Astrocyte (in vitro differentiated cells and primary cell): Measurements from ENCODE around the gene GRAPL. TPM values are rescaled to one million over a fixed set of nuclear protein-coding genes. Genes with fewer than 3 reads are reported as not detected.
"Not testable (repeated sequence)": the region's sequence is repeated elsewhere in the genome, so short reads cannot be mapped to it uniquely, and the experiment has no call there.

Experiments used
- DNase-seq: peaks from one replicate; pipeline ENCODE4 v3.0.0-alpha.2; 2010; ENCODE audit warnings: low read depth
- FAIRE-seq: peaks from 2 replicates; lab custom pipeline; 2011; peaks lifted over from hg19 to GRCh38; lab: Jason Lieb, UNC
- H2AFZ ChIP-seq: 2 replicates; pipeline ENCODE4 v1.6.0; 2012; ENCODE audit warnings: low read depth, low read length, inconsistent platforms
- H3K27ac ChIP-seq: 2 replicates; pipeline ENCODE4 v1.5.1; 2011; ENCODE audit warnings: low read depth, low read length, inconsistent platforms
- H3K27me3 ChIP-seq: 2 replicates; pipeline ENCODE4 v1.6.0; 2011; ENCODE audit warnings: low read length, inconsistent platforms; ENCODE audit not compliant: insufficient read depth
- H3K36me3 ChIP-seq: 2 replicates; pipeline ENCODE4 v1.5.1; 2011; ENCODE audit warnings: low read length, inconsistent platforms; ENCODE audit not compliant: insufficient read depth
- H3K4me1 ChIP-seq: 2 replicates; pipeline ENCODE4 v1.5.1; 2011; ENCODE audit warnings: low read length, inconsistent platforms; ENCODE audit not compliant: insufficient read depth
- H3K4me2 ChIP-seq: 2 replicates; pipeline ENCODE4 v1.6.0; 2012; ENCODE audit warnings: low read length, inconsistent platforms
- H3K4me3 ChIP-seq: 2 replicates; pipeline ENCODE4 v1.5.1; 2011; ENCODE audit warnings: low read depth, mild to moderate bottlenecking, low read length, inconsistent platforms; ENCODE audit not compliant: insufficient read depth
- H3K79me2 ChIP-seq: 2 replicates; pipeline ENCODE4 v1.6.0; 2012; ENCODE audit warnings: mild to moderate bottlenecking, low read length, inconsistent platforms; ENCODE audit not compliant: insufficient read depth
- H3K9ac ChIP-seq: 2 replicates; pipeline ENCODE4 v1.6.0; 2012; ENCODE audit warnings: mild to moderate bottlenecking, low read length, inconsistent platforms
- H3K9me3 ChIP-seq: 2 replicates; pipeline ENCODE4 v1.5.1; 2012; ENCODE audit warnings: low read depth, mild to moderate bottlenecking, low read length, inconsistent platforms; ENCODE audit not compliant: insufficient read depth
- H4K20me1 ChIP-seq: 2 replicates; pipeline ENCODE4 v1.6.0; 2012; ENCODE audit warnings: low read length, inconsistent platforms; ENCODE audit not compliant: insufficient read depth
- H3K27ac Mint-ChIP-seq: one replicate; pipeline ENCODE4 v1.8.0; 2021; ENCODE audit warnings: mild to moderate bottlenecking, mixed read lengths; ENCODE audit not compliant: unreplicated experiment
- H3K27me3 Mint-ChIP-seq: one replicate; pipeline ENCODE4 v1.8.0; 2021; ENCODE audit warnings: low read depth, mixed read lengths; ENCODE audit not compliant: unreplicated experiment
- H3K36me3 Mint-ChIP-seq: one replicate; pipeline ENCODE4 v1.8.0; 2021; ENCODE audit warnings: low read depth, mixed read lengths; ENCODE audit not compliant: unreplicated experiment
- H3K4me1 Mint-ChIP-seq: one replicate; pipeline ENCODE4 v1.8.0; 2021; ENCODE audit warnings: low read depth, mixed read lengths; ENCODE audit not compliant: unreplicated experiment
- H3K4me3 Mint-ChIP-seq: one replicate; pipeline ENCODE4 v1.8.0; 2021; ENCODE audit warnings: mild to moderate bottlenecking, moderate library complexity, mixed read lengths; ENCODE audit not compliant: unreplicated experiment
- H3K9me3 Mint-ChIP-seq: one replicate; pipeline ENCODE4 v1.8.0; 2021; ENCODE audit warnings: mild to moderate bottlenecking, mixed read lengths; ENCODE audit not compliant: unreplicated experiment
- total RNA-seq: library from RNA; stranded (reverse); gene quantifications from 2 replicates; pipeline ENCODE4 v1.2.1, GENCODE V29; 2021

GRAPL gene
- total RNA-seq, 1 donor from 2014 or later = not detected

GRCh38 chr17:19181040-19181875 is 53.9 kb downstream of the GRAPL start:
- not testable (repeated sequence) for H3K27ac Mint-ChIP-seq

DNA sequence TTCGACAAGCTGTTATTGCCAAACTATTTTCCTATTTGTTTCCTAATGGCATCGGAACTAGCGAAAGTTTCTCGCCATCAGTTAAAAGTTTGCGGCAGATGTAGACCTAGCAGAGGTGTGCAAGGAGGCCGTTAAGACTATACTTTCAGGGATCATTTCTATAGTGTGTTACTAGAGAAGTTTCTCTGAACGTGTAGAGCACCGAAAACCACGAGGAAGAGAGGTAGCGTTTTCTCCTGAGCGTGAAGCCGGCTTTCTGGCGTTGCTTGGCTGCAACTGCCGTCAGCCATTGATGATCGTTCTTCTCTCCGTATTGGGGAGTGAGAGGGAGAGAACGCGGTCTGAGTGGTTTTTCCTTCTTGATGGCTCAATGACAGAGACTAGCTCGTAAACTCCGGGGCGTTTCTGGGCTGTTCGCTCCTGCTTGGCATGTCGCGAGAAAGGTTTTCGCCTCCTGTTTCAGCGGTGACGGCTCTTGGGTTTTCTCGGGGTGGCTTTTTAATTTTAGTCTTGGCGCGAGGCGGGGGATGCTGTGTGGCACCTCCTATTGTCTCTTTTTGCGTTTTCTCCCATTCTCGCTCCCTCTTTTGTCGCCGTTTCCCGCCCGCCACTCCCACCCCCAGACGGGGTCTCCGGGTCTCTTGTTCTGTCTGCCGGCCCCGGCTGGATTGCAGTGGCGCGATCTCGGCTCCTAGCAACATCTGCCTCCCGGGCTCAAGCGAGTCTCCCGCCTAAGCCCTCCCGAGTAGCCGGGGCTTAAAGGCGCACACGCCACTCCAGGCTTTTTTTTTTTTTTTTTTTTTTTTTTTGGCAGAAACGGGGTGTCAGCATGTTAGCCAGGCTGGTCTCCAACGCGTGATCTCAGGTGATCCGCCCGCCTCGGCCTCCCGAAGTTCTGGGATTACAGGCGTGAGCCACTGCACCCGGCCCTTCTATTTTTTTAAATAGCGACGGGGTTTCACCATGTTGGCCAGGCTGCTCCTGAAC is 60.8 kb downstream of the GRAPL start:
- H3K27me3 ChIP-seq, H3K36me3 Mint-ChIP-seq, H3K9ac ChIP-seq, H3K27me3 Mint-ChIP-seq, H3K4me3 Mint-ChIP-seq, H4K20me1 ChIP-seq, H3K27ac ChIP-seq, DNase-seq, H2AFZ ChIP-seq, H3K4me3 ChIP-seq, H3K9me3 Mint-ChIP-seq, FAIRE-seq, H3K36me3 ChIP-seq, H3K27ac Mint-ChIP-seq, H3K4me1 Mint-ChIP-seq, H3K4me2 ChIP-seq, H3K4me1 ChIP-seq, H3K9me3 ChIP-seq, H3K79me2 ChIP-seq: not testable (repeated sequence)

More at GRCh38 chr17:19181040-19181875, 53.9 kb downstream of the GRAPL start:
- not testable (repeated sequence) for FAIRE-seq, H3K9me3 ChIP-seq, H3K4me1 Mint-ChIP-seq, H4K20me1 ChIP-seq, H3K27me3 Mint-ChIP-seq, H3K4me2 ChIP-seq, H3K9me3 Mint-ChIP-seq, H3K27me3 ChIP-seq, H3K4me3 Mint-ChIP-seq, H3K27ac ChIP-seq, H3K36me3 Mint-ChIP-seq, H3K4me3 ChIP-seq, H2AFZ ChIP-seq, DNase-seq, H3K9ac ChIP-seq, H3K79me2 ChIP-seq, H3K36me3 ChIP-seq, H3K4me1 ChIP-seq

DNA sequence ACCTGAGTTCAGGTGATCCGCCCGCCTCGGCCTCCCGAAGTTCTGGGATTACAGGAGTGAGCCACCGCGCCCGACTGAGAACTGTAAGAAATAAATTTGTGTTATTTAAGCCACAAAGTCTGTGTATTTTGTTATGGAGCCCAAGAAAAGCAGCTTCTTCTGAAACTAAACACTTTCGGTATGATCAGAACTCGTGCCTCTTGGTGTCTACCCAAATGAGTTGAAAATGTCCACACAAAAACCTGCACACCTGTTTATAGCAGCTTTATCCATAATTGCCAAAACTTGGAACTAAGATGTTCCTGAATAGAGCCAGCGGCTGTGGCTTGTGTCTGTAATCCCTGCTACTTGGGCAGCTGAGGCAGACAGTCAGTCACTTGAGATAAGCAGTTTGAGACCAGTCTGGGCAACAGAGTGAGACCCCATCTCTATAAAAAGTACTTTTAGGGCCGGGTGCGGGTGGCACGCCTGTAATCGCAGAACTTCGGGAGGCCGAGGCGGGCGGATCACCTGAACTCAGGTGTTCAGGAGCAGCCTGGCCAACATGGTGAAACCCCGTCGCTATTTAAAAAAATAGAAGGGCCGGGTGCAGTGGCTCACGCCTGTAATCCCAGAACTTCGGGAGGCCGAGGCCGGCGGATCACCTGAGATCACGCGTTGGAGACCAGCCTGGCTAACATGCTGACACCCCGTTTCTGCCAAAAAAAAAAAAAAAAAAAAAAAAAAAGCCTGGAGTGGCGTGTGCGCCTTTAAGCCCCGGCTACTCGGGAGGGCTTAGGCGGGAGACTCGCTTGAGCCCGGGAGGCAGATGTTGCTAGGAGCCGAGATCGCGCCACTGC is 61.7 kb downstream of the GRAPL start:
- H3K27me3 ChIP-seq, H4K20me1 ChIP-seq, H3K27me3 Mint-ChIP-seq, H3K4me1 Mint-ChIP-seq, H3K4me2 ChIP-seq, H3K9me3 ChIP-seq, H2AFZ ChIP-seq, H3K9ac ChIP-seq, H3K4me3 ChIP-seq, H3K27ac Mint-ChIP-seq, DNase-seq, H3K36me3 Mint-ChIP-seq, H3K4me3 Mint-ChIP-seq, H3K36me3 ChIP-seq, H3K27ac ChIP-seq, FAIRE-seq, H3K79me2 ChIP-seq, H3K9me3 Mint-ChIP-seq, H3K4me1 ChIP-seq: not testable (repeated sequence)

- H2AFZ ChIP-seq, H3K9me3 ChIP-seq, H3K4me3 Mint-ChIP-seq, H3K4me3 ChIP-seq, H3K79me2 ChIP-seq, H3K27me3 ChIP-seq, H3K36me3 ChIP-seq, H3K36me3 Mint-ChIP-seq, H3K27me3 Mint-ChIP-seq, H3K27ac ChIP-seq, DNase-seq, H4K20me1 ChIP-seq, H3K4me1 ChIP-seq, H3K9ac ChIP-seq, H3K9me3 Mint-ChIP-seq, FAIRE-seq, H3K4me1 Mint-ChIP-seq, H3K27ac Mint-ChIP-seq, H3K4me2 ChIP-seq: not testable (repeated sequence)
Measured at GRCh38 chr17:19189781-19190405, 62.5 kb downstream of the GRAPL start.

DNA sequence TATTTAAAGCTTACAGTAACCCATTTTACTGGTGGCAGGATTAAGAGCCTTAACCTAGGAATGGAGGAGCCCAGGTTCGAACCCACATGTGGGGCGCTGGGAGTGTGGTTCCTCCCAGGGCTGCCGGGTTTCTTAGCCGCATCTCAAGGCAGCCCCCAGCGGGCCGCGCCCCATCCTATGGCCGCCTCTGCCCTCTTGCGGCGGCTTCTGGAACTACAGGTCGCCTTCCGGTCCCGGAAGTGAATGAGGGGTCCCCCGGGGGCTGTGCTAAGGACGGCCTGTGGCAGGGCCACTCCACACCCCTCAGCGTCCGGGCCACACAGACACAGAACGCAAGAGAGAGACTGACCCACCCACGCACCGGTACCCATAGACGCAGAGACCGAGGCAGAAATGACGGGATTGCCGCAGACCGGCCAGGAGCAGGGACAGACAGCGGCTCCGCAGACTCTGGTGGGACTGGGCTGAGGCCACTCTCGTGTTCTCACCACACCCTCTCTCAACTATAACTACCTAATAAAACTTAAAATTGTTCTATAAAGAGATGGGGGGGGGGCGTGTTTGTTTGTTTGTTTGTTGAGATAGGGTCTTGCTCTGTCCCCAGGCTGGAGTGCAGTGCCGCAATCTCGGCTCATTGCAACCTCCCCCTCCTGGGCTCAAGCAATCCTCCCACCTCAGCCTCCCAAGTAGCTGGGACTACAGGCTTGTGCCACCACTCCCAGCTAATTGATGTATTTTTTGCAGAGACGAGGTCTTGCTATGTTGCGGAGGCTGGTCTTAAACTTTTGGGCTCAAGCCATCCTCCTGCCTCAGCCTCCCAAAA is 69.2 kb downstream of the GRAPL start:
- not testable (repeated sequence) for H3K9ac ChIP-seq, H3K27me3 Mint-ChIP-seq, H3K4me1 Mint-ChIP-seq, H3K4me3 ChIP-seq, H3K36me3 Mint-ChIP-seq, H3K79me2 ChIP-seq, H3K4me3 Mint-ChIP-seq, H3K27ac Mint-ChIP-seq, H3K36me3 ChIP-seq, H3K27me3 ChIP-seq, H4K20me1 ChIP-seq, H3K4me2 ChIP-seq, H3K9me3 Mint-ChIP-seq, H2AFZ ChIP-seq, H3K9me3 ChIP-seq, H3K4me1 ChIP-seq, DNase-seq, H3K27ac ChIP-seq, FAIRE-seq
